GM12874 (cell line): ENCODE measurements around the gene PLK1.

Experiments used
- CTCF ChIP-seq: IDR thresholded peaks from 2 replicates; pipeline ENCODE4 v1.5.1; 2011; ENCODE audit warnings: low read depth, mild to moderate bottlenecking, control low read depth, low read length, moderate library complexity; ENCODE audit not compliant: insufficient read depth

PLK1 gene

GRCh38 chr16:23668873-23669272 lies 9.8 kb upstream of the PLK1 start:
- no peak for TF ChIP-seq CTCF

- no peak for TF ChIP-seq CTCF
Measured at GRCh38 chr16:23670137-23670776, 8.4 kb upstream of the PLK1 start.

GRCh38 chr16:23673971-23674614 lies 4.6 kb upstream of the PLK1 start:
- no peak for TF ChIP-seq CTCF

GRCh38 chr16:23676924-23677480 lies 1.7 kb upstream of the PLK1 start:
- TF ChIP-seq CTCF, result no peak

- TF ChIP-seq CTCF, result no peak
Measured at GRCh38 chr16:23679274-23679985, 741 bp downstream of the PLK1 start.

- TF ChIP-seq CTCF, result no peak
Measured at GRCh38 chr16:23679986-23680336, 1.3 kb downstream of the PLK1 start.

GRCh38 chr16:23682181-23682580 lies 3.5 kb downstream of the PLK1 start:
- TF ChIP-seq CTCF, result no peak
